Measurements from ENCODE around the gene MCUB. TPM values are rescaled to one million over a fixed set of nuclear protein-coding genes. Genes with fewer than 3 reads are reported as not detected.

MCUB gene
- total and polyA plus RNA-seq, 9 donors = 7.4 to 10.8 (median 9.2) TPM

GRCh38 chr4:109614466-109614865 is 54.4 kb downstream of the MCUB start:
- Histone ChIP-seq H3K4me3 (ENCODE audit: low read length) (no peak overlapping the region), H3K27me3 (ENCODE audit: control insufficient read depth, insufficient read depth, low read length) (no peaks in the 10 kb centered on the region), H3K4me1 (ENCODE audit: control insufficient read depth, insufficient read depth, low read length) (no peaks in the 10 kb centered on the region)

GRCh38 chr4:109615742-109616141 is 55.7 kb downstream of the MCUB start:
- H3K9me3 ChIP-seq (replicated peaks; ENCODE audit: control insufficient read depth, low read depth, low read length) = no peaks in the 10 kb centered on the region
- H3K4me3 ChIP-seq (ENCODE audit: low read length) = no peak overlapping the region
- no peak overlapping the region for H3K27ac ChIP-seq (ENCODE audit: low read length)
- no CpG with 5 or more reads among the region's 2 CpGs for WGBS (ENCODE audit: insufficient coverage)
- H3K36me3 ChIP-seq (ENCODE audit: control insufficient read depth, insufficient read depth, low read length) = no peaks in the 10 kb centered on the region
- DNase-seq = no peak
- no peaks in the 10 kb centered on the region for H3K27me3 ChIP-seq (ENCODE audit: control insufficient read depth, insufficient read depth, low read length)
- no peaks in the 10 kb centered on the region for H3K4me1 ChIP-seq (ENCODE audit: control insufficient read depth, insufficient read depth, low read length)

More at GRCh38 chr4:109614466-109614865, 54.4 kb downstream of the MCUB start:
- DNase-seq = no peak
- peaks cover 6% of the 10 kb centered on the region for H3K9me3 ChIP-seq (replicated peaks; ENCODE audit: control insufficient read depth, low read depth, low read length)
- 30% methylated on average over 2 of the region's 5 CpGs for WGBS (ENCODE audit: insufficient coverage)
- H3K36me3 ChIP-seq (ENCODE audit: control insufficient read depth, insufficient read depth, low read length) = no peaks in the 10 kb centered on the region
- no peak overlapping the region for H3K27ac ChIP-seq (ENCODE audit: low read length)

- Histone ChIP-seq H3K4me3 (ENCODE audit: low read length) (no peak overlapping the region), H3K36me3 (ENCODE audit: control insufficient read depth, insufficient read depth, low read length) (no peaks in the 10 kb centered on the region), H3K27me3 (ENCODE audit: control insufficient read depth, insufficient read depth, low read length) (no peaks in the 10 kb centered on the region), H3K9me3 (replicated peaks; ENCODE audit: control insufficient read depth, low read depth, low read length) (no peaks in the 10 kb centered on the region), H3K4me1 (ENCODE audit: control insufficient read depth, insufficient read depth, low read length) (no peaks in the 10 kb centered on the region), H3K27ac (ENCODE audit: low read length) (no peak overlapping the region)
- no CpG with 5 or more reads among the region's 1 CpG for WGBS (ENCODE audit: insufficient coverage)
- DNase-seq = no peak
Measured at GRCh38 chr4:109616243-109616642, 56.2 kb downstream of the MCUB start.

DNA sequence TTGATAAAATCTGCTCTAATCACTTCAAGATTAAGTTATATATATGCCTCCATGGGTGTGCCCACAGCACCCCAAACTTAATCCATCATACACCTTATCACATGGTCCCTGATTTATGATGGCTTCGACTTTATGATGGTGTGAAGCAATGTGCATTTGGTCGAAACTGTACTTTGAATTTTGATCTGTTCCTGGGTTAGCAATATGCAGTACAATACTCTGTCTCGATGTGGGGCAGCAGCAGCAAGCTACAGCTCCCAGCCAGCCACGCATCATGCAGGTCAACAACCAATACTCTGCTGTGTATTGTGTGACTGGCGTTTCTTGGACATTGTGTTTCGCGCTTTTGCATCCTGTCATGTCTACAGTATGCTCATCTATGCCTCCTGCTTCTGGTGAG is 62.6 kb downstream of the MCUB start:
- Histone ChIP-seq H3K27me3 (ENCODE audit: control insufficient read depth, insufficient read depth, low read length) (no peaks in the 10 kb centered on the region), H3K27ac (ENCODE audit: low read length) (no peak overlapping the region), H3K4me3 (ENCODE audit: low read length) (no peak overlapping the region), H3K9me3 (replicated peaks; ENCODE audit: control insufficient read depth, low read depth, low read length) (no peaks in the 10 kb centered on the region), H3K4me1 (ENCODE audit: control insufficient read depth, insufficient read depth, low read length) (no peaks in the 10 kb centered on the region), H3K36me3 (ENCODE audit: control insufficient read depth, insufficient read depth, low read length) (no peaks in the 10 kb centered on the region)
- 92% methylated on average over 6 of the region's 7 CpGs for WGBS (ENCODE audit: insufficient coverage)
- no peak for DNase-seq

DNA sequence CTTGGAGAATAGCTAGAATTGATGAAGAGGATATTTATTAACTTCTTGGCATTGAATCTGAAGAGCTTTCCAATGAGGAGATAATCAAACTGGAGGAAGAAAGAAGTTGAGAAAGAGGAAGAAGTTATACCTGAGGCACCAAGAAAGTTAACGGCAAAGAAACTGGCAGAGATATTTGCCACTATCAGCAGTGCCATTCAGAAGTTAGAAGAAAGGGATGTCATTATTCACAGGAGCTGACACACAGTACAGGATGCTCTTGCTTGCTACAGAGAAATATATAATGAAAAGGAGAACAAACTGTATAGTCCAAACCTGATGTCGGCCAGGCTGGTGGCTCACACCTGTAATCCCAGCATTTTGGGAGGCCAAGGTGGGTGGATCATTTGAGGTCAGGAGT is 64.5 kb downstream of the MCUB start:
- 90% methylated on average over 2 of the region's 2 CpGs for WGBS (ENCODE audit: insufficient coverage)
- Histone ChIP-seq H3K27ac (ENCODE audit: low read length) (no peak overlapping the region), H3K4me1 (ENCODE audit: control insufficient read depth, insufficient read depth, low read length) (no peaks in the 10 kb centered on the region), H3K4me3 (ENCODE audit: low read length) (no peak overlapping the region), H3K36me3 (ENCODE audit: control insufficient read depth, insufficient read depth, low read length) (no peaks in the 10 kb centered on the region), H3K27me3 (ENCODE audit: control insufficient read depth, insufficient read depth, low read length) (no peaks in the 10 kb centered on the region), H3K9me3 (replicated peaks; ENCODE audit: control insufficient read depth, low read depth, low read length) (no peaks in the 10 kb centered on the region)
- no peak for DNase-seq

- Histone ChIP-seq H3K36me3 (ENCODE audit: control insufficient read depth, insufficient read depth, low read length) (no peaks in the 10 kb centered on the region), H3K27me3 (ENCODE audit: control insufficient read depth, insufficient read depth, low read length) (no peaks in the 10 kb centered on the region), H3K4me3 (ENCODE audit: low read length) (no peak overlapping the region), H3K27ac (ENCODE audit: low read length) (no peak overlapping the region), H3K4me1 (ENCODE audit: control insufficient read depth, insufficient read depth, low read length) (no peaks in the 10 kb centered on the region), H3K9me3 (replicated peaks; ENCODE audit: control insufficient read depth, low read depth, low read length) (no peaks in the 10 kb centered on the region)
- 100% methylated on average over 1 of the region's 4 CpGs for WGBS (ENCODE audit: insufficient coverage)
- DNase-seq = no peak
Measured at GRCh38 chr4:109627361-109627760, 67.3 kb downstream of the MCUB start.

DNA sequence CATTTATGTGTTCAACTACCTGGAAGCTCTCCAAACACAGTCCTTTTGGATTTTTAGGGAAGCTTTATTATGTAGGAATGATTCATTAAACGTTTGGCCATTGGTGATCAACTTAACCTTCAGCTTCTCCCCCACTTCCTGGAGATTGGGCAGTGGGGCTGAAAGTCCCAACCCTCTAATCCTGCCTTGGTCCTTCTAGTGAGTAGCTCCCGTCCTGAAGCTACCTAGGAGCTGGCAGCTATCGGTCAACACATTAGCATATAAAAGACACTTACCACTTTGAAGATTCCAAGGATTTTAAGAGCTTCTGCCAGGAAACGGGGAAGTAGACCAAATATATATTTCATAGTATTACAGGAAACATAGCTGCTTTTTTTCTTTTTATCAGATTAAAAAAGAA is 69.7 kb downstream of the MCUB start:
- Histone ChIP-seq H3K27ac (ENCODE audit: low read length) (no peak overlapping the region), H3K9me3 (replicated peaks; ENCODE audit: control insufficient read depth, low read depth, low read length) (no peaks in the 10 kb centered on the region), H3K4me1 (ENCODE audit: control insufficient read depth, insufficient read depth, low read length) (no peaks in the 10 kb centered on the region), H3K27me3 (ENCODE audit: control insufficient read depth, insufficient read depth, low read length) (no peaks in the 10 kb centered on the region), H3K4me3 (ENCODE audit: low read length) (no peak overlapping the region), H3K36me3 (ENCODE audit: control insufficient read depth, insufficient read depth, low read length) (no peaks in the 10 kb centered on the region)
- WGBS (ENCODE audit: insufficient coverage) = no CpG with 5 or more reads among the region's 4 CpGs
- no peak for DNase-seq

DNA sequence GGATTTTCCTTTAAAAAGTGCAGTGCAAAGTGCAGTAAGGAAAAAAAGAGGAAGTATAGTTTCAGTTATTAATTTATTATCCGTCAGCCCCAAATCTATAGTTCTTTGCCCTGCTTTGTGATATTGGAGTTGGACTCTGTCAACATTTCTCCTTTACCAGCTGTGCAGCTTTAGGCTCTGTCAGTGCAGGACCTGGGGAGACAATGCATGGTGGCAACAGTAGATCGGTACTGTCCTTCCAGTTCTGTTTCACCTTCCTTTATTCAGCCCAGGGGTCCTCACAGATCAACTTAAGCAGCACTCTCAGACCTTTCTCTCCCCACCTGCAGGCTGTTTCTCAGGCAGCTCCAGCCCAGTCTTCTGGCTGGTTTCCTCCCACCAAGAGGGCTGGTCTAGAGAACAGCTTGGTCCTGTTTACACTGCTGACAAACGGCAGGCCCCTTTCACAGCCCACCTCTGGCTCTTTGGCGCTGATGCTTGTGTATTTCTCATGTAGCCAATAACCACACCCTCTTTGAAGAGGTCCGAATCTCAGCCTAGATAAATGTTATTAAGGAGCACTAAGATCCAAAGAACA is 71.6 kb downstream of the MCUB start:
- DNase-seq = peak; percentile 8
- Histone ChIP-seq H3K27ac (ENCODE audit: low read length) (no peak overlapping the region), H3K4me1 (ENCODE audit: control insufficient read depth, insufficient read depth, low read length) (no peaks in the 10 kb centered on the region), H3K4me3 (ENCODE audit: low read length) (no peak overlapping the region), H3K9me3 (replicated peaks; ENCODE audit: control insufficient read depth, low read depth, low read length) (no peaks in the 10 kb centered on the region), H3K36me3 (ENCODE audit: control insufficient read depth, insufficient read depth, low read length) (no peaks in the 10 kb centered on the region), H3K27me3 (ENCODE audit: control insufficient read depth, insufficient read depth, low read length) (no peaks in the 10 kb centered on the region)
- 56% methylated on average over 1 of the region's 5 CpGs for WGBS (ENCODE audit: insufficient coverage)

- 80% methylated on average over 1 of the region's 2 CpGs for WGBS (ENCODE audit: insufficient coverage)
- DNase-seq = no peak
- H3K9me3 ChIP-seq (replicated peaks; ENCODE audit: control insufficient read depth, low read depth, low read length) = peaks cover 7% of the 10 kb centered on the region
- H3K36me3 ChIP-seq (ENCODE audit: control insufficient read depth, insufficient read depth, low read length) = no peaks in the 10 kb centered on the region
- H3K4me1 ChIP-seq (ENCODE audit: control insufficient read depth, insufficient read depth, low read length) = no peaks in the 10 kb centered on the region
- H3K27ac ChIP-seq (ENCODE audit: low read length) = no peak overlapping the region
- H3K4me3 ChIP-seq (ENCODE audit: low read length) = no peak overlapping the region
- H3K27me3 ChIP-seq (ENCODE audit: control insufficient read depth, insufficient read depth, low read length) = no peaks in the 10 kb centered on the region
Measured at GRCh38 chr4:109640644-109641043, 80.6 kb downstream of the MCUB start.

GRCh38 chr4:109645874-109646710 is 86.0 kb downstream of the MCUB start:
- no peaks in the 10 kb centered on the region for H3K4me1 ChIP-seq (ENCODE audit: control insufficient read depth, insufficient read depth, low read length)
- H3K36me3 ChIP-seq (ENCODE audit: control insufficient read depth, insufficient read depth, low read length) = no peaks in the 10 kb centered on the region
- no peaks in the 10 kb centered on the region for H3K9me3 ChIP-seq (replicated peaks; ENCODE audit: control insufficient read depth, low read depth, low read length)
- no peaks in the 10 kb centered on the region for H3K27me3 ChIP-seq (ENCODE audit: control insufficient read depth, insufficient read depth, low read length)
- H3K27ac ChIP-seq (ENCODE audit: low read length) = no peak overlapping the region
- DNase-seq = no peak
- no peak overlapping the region for H3K4me3 ChIP-seq (ENCODE audit: low read length)
- 80% methylated on average over 6 of the region's 7 CpGs for WGBS (ENCODE audit: insufficient coverage)

Measured in muscle of leg (tissue), 11 donors.